ENCODE results near the gene GIMAP5. TPM values are rescaled to one million over a fixed set of nuclear protein-coding genes. Genes with fewer than 3 reads are reported as not detected.
A peak's percentile ranks its signal among the peaks of the same experiment; 100 is the strongest.

Gene GIMAP5
- total RNA-seq, 2 donors from 2014 or later, result 5.3 to 11.9 TPM

- ATAC-seq (no peak), DNase-seq (no peak)
- WGBS, 2 donors, result 76 to 78% methylated on average over 5 of the region's 5 CpGs
These were observed 3.6 kb upstream of the GIMAP5 start for GRCh38 chr7:150733482-150734095.

DNA sequence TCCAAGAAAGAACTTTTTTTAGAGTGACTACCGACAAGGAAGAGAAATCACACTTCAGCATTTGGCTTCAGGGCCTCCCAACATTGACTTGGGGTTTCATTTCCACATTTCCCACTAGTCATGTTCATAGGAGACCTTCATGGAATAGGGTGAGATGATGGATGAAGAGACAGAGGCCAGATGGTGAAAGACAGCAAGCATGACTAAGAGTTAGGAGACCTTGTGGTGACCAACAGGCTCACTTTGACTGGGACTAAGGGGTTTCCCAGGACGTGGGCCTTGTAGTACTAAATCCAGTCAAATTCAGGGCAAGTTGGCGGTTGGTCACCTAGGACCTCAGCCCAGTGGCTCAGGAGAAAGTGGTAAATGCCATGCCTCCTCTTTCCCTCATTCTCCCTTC is 3.0 kb upstream of the GIMAP5 start:
- intact Hi-C loops (cut with DNase I), result no loop called here
- DNase-seq (no peak), ATAC-seq (no peak)
- Histone ChIP-seq H3K27ac (no peak overlapping the region), H3K36me3 (replicated peaks in 1 of 2; ENCODE audit: insufficient read depth in 1 of 2, low read depth in 2 of 2) (no peaks in the 10 kb centered on the region), H3K4me1 (peaks cover 3% of the 10 kb centered on the region), H3K9me3 (no peaks in the 10 kb centered on the region), H3K4me3 (no peak overlapping the region), H3K27me3 (no peaks in the 10 kb centered on the region)
- WGBS, 2 donors, result 67 to 74% methylated on average over 3 of the region's 3 CpGs
- TF ChIP-seq POLR2A (IDR thresholded peaks at IDR 0.05), result no peak
- TF ChIP-seq CTCF (IDR thresholded peaks at IDR 0.05), result no peak

More at GRCh38 chr7:150733482-150734095, 3.6 kb upstream of the GIMAP5 start:
- Histone ChIP-seq H3K36me3 (replicated peaks in 1 of 2; ENCODE audit: insufficient read depth in 1 of 2, low read depth in 2 of 2) (no peaks in the 10 kb centered on the region), H3K9me3 (no peaks in the 10 kb centered on the region), H3K4me1 (no peaks in the 10 kb centered on the region), H3K4me3 (no peak overlapping the region), H3K27me3 (no peaks in the 10 kb centered on the region), H3K27ac (no peak overlapping the region)
- intact Hi-C loops (cut with DNase I), result no loop called here
- no peak for TF ChIP-seq POLR2A (IDR thresholded peaks at IDR 0.05)
- no peak for TF ChIP-seq CTCF (IDR thresholded peaks at IDR 0.05)

GRCh38 chr7:150735596-150736358 is 1.4 kb upstream of the GIMAP5 start:
- H3K9me3 ChIP-seq, result no peaks in the 10 kb centered on the region
- no peak overlapping the region for H3K4me3 ChIP-seq
- no peaks in the 10 kb centered on the region for H3K27me3 ChIP-seq
- WGBS, 2 donors, result 51 to 58% methylated on average over 3 of the region's 3 CpGs
- no peak for TF ChIP-seq POLR2A (IDR thresholded peaks at IDR 0.05)
- no peak for TF ChIP-seq CTCF (IDR thresholded peaks at IDR 0.05)
- ATAC-seq (no peak), DNase-seq (no peak)
- H3K36me3 ChIP-seq (replicated peaks in 1 of 2; ENCODE audit: insufficient read depth in 1 of 2, low read depth in 2 of 2), result no peaks in the 10 kb centered on the region
- H3K27ac ChIP-seq, result no peak overlapping the region
- intact Hi-C loops (cut with DNase I), result no loop called here
- H3K4me1 ChIP-seq, result peaks cover 4% of the 10 kb centered on the region

GRCh38 chr7:150736864-150737263 is 354 bp upstream of the GIMAP5 start:
- ATAC-seq, result no peak
- 44 to 50% methylated on average over 4 of the region's 4 CpGs for WGBS, 2 donors

More at GRCh38 chr7:150736864-150737263, 354 bp upstream of the GIMAP5 start:
- TF ChIP-seq CTCF (IDR thresholded peaks at IDR 0.05) (no peak), POLR2A (IDR thresholded peaks at IDR 0.05) (no peak)
- DNase-seq, result no peak
- Histone ChIP-seq H3K4me1 (peaks cover 4% of the 10 kb centered on the region), H3K27me3 (no peaks in the 10 kb centered on the region), H3K4me3 (no peak overlapping the region), H3K9me3 (no peaks in the 10 kb centered on the region), H3K36me3 (replicated peaks in 1 of 2; ENCODE audit: insufficient read depth in 1 of 2, low read depth in 2 of 2) (no peaks in the 10 kb centered on the region), H3K27ac (peak overlapping the region in 1 of 4 donors; percentile 31)
- intact Hi-C loops (cut with DNase I), result no loop called here

Measured in body of pancreas (tissue), 4 donors.